Measurements from ENCODE around the gene RAB7A. TPM values are rescaled to one million over a fixed set of nuclear protein-coding genes. Genes with fewer than 3 reads are reported as not detected.
A peak's percentile ranks its signal among the peaks of the same experiment; 100 is the strongest.

RAB7A gene
- total and polyA plus RNA-seq, 2 of the 13 experiments (the other 11 are each of a cell fraction or from before 2014, with no cell fraction given), result 26.5 to 182 TPM

DNA sequence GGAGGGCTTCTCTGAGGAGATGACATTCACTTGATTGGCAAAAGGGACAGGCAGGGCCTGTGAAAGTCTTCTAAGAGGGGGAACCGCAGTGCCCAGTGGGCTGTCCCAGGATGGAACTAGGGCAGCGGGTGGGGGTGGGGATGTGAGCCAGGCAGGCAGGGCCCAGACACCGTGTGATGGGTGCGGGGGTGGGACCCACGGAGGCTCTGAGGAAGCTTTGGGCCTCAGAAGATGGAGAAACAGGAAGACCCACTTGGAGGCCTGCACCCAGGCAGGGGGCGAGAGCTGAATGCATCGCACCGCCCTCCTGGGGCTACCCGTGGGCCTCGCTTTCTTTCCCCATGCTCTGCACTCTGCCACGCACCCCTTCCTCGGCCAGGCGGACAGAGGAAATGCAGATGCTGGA, 120.5 kb downstream of the RAB7A start:
- ChIA-PET CTCF (ENCODE audit: low intra/inter-chr PET ratio, low total read pairs) (interaction anchor here (1.7 kb wide), 1 partner anchor 229 kb away, joined by 8 read pairs; no protein-coding TSS in a partner anchor), POLR2A (interaction anchor here (1.0 kb wide), 1 partner anchor 166 kb away, joined by 3 read pairs; no protein-coding TSS in a partner anchor)
- H2AFZ ChIP-seq (ENCODE audit: low read length), result no peak overlapping the region
- in situ Hi-C loops (cut with HindIII; ENCODE audit: extremely low pct_ligation_motif_present, low pct_unique_long_range_greater_than_20kb), result no loop called here
- WGBS (ENCODE audit: low lambda C conversion rate), result 59% methylated on average over 11 of the region's 13 CpGs
- H3K36me3 ChIP-seq (replicated peaks in 1 of 2; ENCODE audit: control insufficient read depth in 1 of 2, insufficient read depth in 2 of 2, low read length in 2 of 2), result no peaks in the 10 kb centered on the region
- FAIRE-seq (no peak), ATAC-seq (peak; percentile 4; the same call in 1 of the 3 replicates), DNase-seq (ENCODE audit: low spot score) (no peak)
- H3K79me2 ChIP-seq (ENCODE audit: insufficient read depth, low read length), result no peaks in the 10 kb centered on the region
- no peaks in the 10 kb centered on the region for H4K20me1 ChIP-seq (ENCODE audit: insufficient read depth, low read length)
- peak overlapping the region; percentile 94 for H3K4me2 ChIP-seq (ENCODE audit: low read depth, low read length)
- H3K9ac ChIP-seq (ENCODE audit: insufficient read depth, low read depth, low read length), result no peak overlapping the region
- H3K9me3 ChIP-seq (ENCODE audit: low read length), result no peaks in the 10 kb centered on the region
- intact Hi-C loops (cut with micrococcal nuclease; ENCODE audit: unreplicated experiment), result no loop called here
- H3K4me3 ChIP-seq (replicated peaks in 1 of 3; ENCODE audit: insufficient read depth in 1 of 3, low read depth in 2 of 3, low read length in 3 of 3), result peak overlapping the region in 1 of 3 experiments; percentile 67; a peak in 1 of 6 replicates
- H3K27ac ChIP-seq (ENCODE audit: extremely low read length, insufficient read depth, low read length), result no peak overlapping the region
- peaks cover 26% of the 10 kb centered on the region for H3K4me1 ChIP-seq (ENCODE audit: insufficient read depth, low read length)
- H3K27me3 ChIP-seq (ENCODE audit: control insufficient read depth in 1 of 2, insufficient read depth in 2 of 2, low read length in 2 of 2), result peaks cover 0 to 18% of the 10 kb centered on the region in 2 experiments; a peak in 2 of 5 replicates
- no TSS peak for BruUV-seq (replicated peaks)
- TF ChIP-seq ZNF747 (CRISPR knock-in tag; IDR thresholded peaks at IDR 0.05; ENCODE audit: borderline replicate concordance) (0 out of 2 replicates have a peak, but pooled peaks have one; percentile 3), RXRB (CRISPR knock-in tag; IDR thresholded peaks at IDR 0.05; ENCODE audit: borderline replicate concordance) (no peak), REPIN1 (CRISPR knock-in tag; IDR thresholded peaks at IDR 0.05; ENCODE audit: borderline replicate concordance, low read depth) (no peak), ZNF883 (CRISPR knock-in tag; IDR thresholded peaks at IDR 0.05; ENCODE audit: not compliant biosample characterization) (peak; percentile 1), ZNF136 (CRISPR knock-in tag; IDR thresholded peaks at IDR 0.05; ENCODE audit: low read depth) (no peak)
- TF ChIP-seq, protein P1, sequence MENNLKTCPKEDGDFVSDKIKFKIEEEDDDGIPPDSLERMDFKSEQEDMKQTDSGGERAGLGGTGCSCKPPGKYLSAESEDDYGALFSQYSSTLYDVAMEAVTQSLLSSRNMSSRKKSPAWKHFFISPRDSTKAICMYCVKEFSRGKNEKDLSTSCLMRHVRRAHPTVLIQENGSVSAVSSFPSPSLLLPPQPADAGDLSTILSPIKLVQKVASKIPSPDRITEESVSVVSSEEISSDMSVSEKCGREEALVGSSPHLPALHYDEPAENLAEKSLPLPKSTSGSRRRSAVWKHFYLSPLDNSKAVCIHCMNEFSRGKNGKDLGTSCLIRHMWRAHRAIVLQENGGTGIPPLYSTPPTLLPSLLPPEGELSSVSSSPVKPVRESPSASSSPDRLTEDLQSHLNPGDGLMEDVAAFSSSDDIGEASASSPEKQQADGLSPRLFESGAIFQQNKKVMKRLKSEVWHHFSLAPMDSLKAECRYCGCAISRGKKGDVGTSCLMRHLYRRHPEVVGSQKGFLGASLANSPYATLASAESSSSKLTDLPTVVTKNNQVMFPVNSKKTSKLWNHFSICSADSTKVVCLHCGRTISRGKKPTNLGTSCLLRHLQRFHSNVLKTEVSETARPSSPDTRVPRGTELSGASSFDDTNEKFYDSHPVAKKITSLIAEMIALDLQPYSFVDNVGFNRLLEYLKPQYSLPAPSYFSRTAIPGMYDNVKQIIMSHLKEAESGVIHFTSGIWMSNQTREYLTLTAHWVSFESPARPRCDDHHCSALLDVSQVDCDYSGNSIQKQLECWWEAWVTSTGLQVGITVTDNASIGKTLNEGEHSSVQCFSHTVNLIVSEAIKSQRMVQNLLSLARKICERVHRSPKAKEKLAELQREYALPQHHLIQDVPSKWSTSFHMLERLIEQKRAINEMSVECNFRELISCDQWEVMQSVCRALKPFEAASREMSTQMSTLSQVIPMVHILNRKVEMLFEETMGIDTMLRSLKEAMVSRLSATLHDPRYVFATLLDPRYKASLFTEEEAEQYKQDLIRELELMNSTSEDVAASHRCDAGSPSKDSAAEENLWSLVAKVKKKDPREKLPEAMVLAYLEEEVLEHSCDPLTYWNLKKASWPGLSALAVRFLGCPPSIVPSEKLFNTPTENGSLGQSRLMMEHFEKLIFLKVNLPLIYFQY (CRISPR knock-in tag; IDR thresholded peaks at IDR 0.05; ENCODE audit: borderline replicate concordance), result no peak
